GM19043 (cell line): ENCODE data around the gene AKNA.

Source experiments
- ATAC-seq: cut with Tn5 transposase; IDR thresholded peaks from one replicate; pipeline ENCODE4 v1.9.1; 2021; ENCODE audit warnings: low read depth; ENCODE audit not compliant: unreplicated experiment

The AKNA gene

GRCh38 chr9:114387680-114388356 is at the start of gene AKNA:
Gene AKNA (minus strand): TSS chr9:114387982. CDS start chr9:114381333, 6,649 bp downstream.
- peak; percentile 15 for ATAC-seq

- ATAC-seq = no peak
Observed at GRCh38 chr9:114437401-114437893, 49.7 kb upstream of the AKNA start.

GRCh38 chr9:114434878-114435311 is 47.1 kb upstream of the AKNA start:
- no peak for ATAC-seq

DNA sequence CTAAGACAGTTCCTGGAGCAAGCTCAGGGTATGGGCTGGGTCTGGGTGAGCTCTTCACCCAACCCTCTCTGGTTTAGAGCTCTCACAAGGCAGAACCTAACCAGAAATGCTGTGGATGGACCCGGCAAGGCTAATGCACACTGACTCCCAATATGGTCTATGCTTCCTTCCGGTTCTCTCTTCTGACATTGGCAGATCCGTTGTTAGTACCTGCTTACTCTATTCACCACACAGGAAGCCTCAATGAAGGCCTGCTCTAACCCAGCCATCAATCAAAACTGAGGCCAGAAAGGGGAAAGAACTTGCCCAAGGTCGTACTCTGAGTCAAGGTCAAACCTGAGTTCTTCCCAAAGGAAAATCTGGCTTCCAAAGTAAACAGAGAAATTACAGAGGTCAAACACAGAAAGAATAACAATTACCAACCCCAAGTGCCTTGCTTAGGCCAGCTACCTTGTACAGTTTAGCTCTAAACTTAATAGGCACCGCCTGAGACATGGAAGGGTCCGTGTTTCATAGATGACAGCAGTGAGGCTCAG is 46.0 kb upstream of the AKNA start:
- no peak for ATAC-seq

GRCh38 chr9:114433086-114433485 is 45.3 kb upstream of the AKNA start:
- no peak for ATAC-seq

DNA sequence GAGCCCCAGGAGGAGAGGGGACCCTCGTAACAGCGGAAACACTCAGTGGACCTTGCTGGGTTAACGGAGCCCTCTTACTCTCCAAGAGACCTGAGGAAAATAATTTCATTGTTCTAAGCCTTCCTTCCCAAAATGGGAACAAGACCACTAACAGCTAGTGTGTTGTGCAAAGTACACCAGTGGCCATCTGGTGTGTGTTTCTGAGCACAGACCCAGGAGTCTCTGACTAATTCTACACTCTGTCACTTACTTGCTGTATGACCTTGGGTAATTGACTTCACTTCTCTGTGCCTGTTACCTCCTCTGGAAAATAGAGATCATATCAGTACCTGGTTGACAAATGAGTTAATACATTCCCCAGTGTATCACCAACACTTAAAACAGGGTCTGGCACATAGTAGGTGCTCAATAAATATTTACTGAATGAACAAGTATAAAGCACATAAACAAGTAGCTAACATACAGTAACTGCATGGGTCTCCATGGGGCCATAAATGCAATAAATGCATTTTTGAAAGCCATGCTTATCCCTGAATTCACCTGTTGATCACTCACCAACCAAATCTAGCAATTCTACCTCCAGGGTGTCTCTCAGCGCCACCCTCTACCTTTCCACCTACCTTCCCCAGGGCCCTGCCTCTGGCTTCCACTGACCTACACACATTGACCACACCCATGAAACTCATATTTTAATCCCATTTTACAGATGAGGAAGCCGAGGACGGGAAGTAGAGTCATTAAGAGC is 44.7 kb upstream of the AKNA start:
- ATAC-seq = no peak

- no peak for ATAC-seq
Observed at GRCh38 chr9:114431770-114432169, 44.0 kb upstream of the AKNA start.

- ATAC-seq = no peak
Observed at GRCh38 chr9:114431003-114431402, 43.2 kb upstream of the AKNA start.

- no peak for ATAC-seq
Observed at GRCh38 chr9:114430457-114430856, 42.7 kb upstream of the AKNA start.

GRCh38 chr9:114429488-114429887 is 41.7 kb upstream of the AKNA start:
- no peak for ATAC-seq

GRCh38 chr9:114428466-114428865 is 40.7 kb upstream of the AKNA start:
- ATAC-seq = no peak

GRCh38 chr9:114427644-114428043 is 39.9 kb upstream of the AKNA start:
- no peak for ATAC-seq

DNA sequence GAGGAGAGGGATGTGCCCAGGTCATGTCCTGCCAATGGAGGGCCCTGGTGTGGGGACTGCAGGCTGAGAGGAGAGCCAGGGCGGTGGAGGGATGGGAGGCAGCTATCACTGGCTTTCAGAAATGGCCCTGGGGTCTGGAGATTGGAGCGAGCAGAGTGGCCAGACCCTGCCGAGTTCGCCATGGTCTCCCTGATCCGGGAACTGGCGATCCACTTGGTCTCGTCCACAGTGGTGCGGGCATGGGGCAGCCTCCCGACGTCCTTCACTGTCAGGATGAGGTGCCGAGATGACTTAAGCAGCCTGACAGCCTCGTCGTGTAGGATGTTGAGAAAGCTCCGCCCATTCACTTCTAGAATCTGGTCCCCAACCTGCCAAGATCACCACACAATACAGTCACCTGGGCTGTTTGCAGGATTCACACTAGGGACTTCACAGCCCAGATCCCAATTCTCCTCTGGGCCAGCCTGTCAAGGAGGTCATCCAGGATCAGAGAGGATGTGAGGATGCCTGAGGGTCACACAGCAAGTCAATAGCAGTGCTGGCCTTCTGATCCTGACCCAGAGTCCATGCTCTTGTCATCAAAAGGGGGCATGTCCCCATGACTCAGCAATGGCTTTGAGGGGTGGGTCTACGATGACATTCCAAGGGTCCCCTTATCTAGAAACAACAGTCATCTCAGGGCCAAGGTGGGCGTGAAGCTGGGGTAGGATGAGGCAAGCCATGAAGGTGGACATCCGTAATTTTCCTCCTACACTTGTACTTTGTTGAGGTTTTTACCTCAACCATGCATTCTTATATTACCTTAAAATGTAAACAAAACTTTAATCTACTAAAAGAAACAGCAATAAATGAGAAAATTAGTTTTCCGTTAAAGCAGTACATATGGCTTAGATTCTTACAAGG is 38.5 kb upstream of the AKNA start:
- no peak for ATAC-seq

DNA sequence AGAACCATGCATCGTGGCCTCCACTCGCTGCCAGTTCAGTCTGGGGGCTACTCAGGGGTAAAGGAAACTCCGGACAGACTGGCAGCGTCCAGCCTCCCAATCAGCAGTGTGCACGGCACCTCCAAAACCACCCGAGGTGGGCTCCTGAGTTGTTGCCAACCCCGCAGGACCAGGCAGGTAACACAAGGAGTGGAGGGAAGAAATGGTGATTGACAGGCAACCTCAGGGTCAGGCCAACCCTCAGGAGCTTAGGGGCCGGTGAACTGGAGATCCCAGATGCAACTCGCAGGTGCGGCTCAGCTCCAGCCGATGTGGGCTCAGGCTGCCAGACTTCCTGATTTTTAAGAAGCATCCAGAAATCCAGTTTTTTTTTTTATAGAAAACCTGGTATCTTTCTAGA is 37.3 kb upstream of the AKNA start:
- ATAC-seq = no peak

GRCh38 chr9:114424126-114424525 is 36.3 kb upstream of the AKNA start:
- no peak for ATAC-seq

- no peak for ATAC-seq
Observed at GRCh38 chr9:114423181-114423580, 35.4 kb upstream of the AKNA start.

DNA sequence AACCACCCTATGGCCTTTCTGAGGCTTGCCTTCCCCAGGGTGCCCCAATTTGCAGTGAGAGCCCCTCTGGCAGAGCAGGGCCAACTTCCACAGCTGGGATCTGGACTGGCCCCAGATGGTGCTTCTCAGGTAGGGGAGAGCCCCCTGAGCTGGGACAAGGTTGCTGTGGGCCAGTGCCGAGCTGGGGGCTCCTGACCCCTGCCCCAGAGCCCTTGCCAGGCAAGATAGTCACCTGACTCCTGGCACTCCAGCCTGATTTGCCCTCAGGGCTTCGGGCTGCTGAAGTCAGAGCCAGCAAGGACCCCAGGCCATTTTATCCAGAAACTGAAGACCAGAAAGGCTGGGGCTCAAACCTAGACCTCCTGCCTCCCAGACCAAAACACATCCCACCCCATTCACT is 33.4 kb upstream of the AKNA start:
- ATAC-seq = no peak

- no peak for ATAC-seq
Observed at GRCh38 chr9:114419796-114420195, 32.0 kb upstream of the AKNA start.

DNA sequence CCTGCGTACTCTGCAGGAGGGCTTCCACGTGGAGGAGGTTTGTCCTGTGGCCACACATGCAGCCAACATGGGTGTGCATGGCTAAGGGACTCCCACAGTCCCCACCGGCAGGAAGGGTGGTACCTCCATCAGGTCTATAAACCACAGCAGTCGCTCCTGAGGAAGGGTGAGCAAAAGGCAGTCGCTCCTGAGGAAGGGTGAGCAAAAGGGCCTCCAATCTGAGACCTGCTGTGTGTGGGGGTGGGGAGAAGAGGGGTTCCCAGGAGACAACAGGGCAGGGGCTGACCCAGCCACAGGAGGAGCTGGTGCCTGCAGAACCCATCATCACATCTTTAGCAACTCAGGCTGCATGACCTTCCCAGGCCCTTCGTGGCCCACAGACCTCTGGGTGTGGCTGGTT is 30.3 kb upstream of the AKNA start:
- ATAC-seq = no peak

DNA sequence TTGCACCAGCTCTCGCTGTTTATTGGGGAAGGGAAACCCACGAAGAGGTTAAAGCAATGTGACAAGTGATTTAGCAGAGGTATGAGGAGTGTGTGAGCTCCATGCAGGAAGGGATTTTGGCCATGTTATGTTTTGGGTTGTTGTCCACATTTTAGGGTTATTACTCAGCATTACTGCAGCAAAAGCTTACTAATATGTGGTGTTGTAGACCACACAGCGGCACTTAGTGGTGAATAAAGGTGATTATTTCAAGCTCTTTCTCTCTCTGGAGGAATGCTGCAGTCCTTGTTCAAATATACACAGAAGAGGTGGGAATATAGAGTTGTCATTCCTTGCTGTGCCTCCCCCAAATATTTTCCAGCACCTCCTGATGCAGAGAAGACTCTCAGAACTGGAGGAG is 29.7 kb upstream of the AKNA start:
- ATAC-seq = no peak

DNA sequence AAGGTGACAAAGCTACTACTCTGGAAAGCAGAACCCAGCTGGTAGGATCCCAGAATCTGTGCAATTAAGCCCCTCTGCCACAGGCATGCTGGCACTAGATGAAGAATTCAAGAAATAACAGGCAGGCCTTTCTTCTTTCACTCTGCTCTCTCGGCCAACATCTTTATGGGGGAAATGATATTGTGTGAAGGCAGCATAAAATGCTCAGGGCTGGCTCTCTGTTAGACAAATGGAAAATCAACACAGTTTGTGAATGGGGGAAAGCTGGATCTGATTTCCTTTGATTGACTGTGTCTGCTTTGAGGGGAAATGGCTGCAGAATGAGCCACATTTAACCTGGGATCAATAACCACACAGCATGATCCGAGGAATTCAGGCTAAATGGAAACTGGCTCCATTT is 29.1 kb upstream of the AKNA start:
- ATAC-seq = no peak
